22Rv1 (cell line): ENCODE data around the gene RIPOR1.

Source experiments
- CTCF ChIP-seq: fragments of 450-650 bp; IDR thresholded peaks from 2 replicates; pipeline ENCODE4 v1.5.1; 2017; ENCODE audit warnings: mild to moderate bottlenecking
- ZFX ChIP-seq: fragments of 450-650 bp; IDR thresholded peaks from 2 replicates; pipeline ENCODE4 v1.6.1; 2017; ENCODE audit warnings: antibody characterized with exemption, borderline replicate concordance

GRCh38 chr16:67534431-67534830 is 5.8 kb downstream of the RIPOR1 start:
- TF ChIP-seq CTCF (no peak), ZFX (no peak)
